CD8-positive, alpha-beta memory T cell (primary cell): ENCODE measurements around the gene MGMT. TPM values are rescaled to one million over a fixed set of nuclear protein-coding genes. Genes with fewer than 3 reads are reported as not detected.
A peak's percentile ranks its signal among the peaks of the same experiment; 100 is the strongest.

Source experiments
- CTCF ChIA-PET: fragments of 350-600 bp; sonication (Branson Sonifier 250); formaldehyde crosslinking; loops from one replicate; lab custom pipeline; 2021; ENCODE audit warnings: antibody characterized with exemption; lab: Charles Lee
- POLR2A ChIA-PET: fragments of 350-600 bp; sonication (Branson Sonifier 250); formaldehyde crosslinking; loops from one replicate; lab custom pipeline; 2021; ENCODE audit warnings: antibody characterized with exemption; lab: Charles Lee
- DNase-seq, 5 donors: peaks; one replicate each; pipeline versions ENCODE4 v3.0.0 to v3.0.0-alpha.2; 2020 to 2022; ENCODE audit warnings: mixed read lengths in 1 of 5
- H3K27ac ChIP-seq: one replicate; pipeline ENCODE4 v1.7.0; 2013; ENCODE audit warnings: low read depth, mild to moderate bottlenecking, low read length, moderate library complexity
- H3K27me3 ChIP-seq: 2 replicates; pipeline ENCODE4 v1.7.0; 2013; ENCODE audit warnings: low read length, mild to moderate bottlenecking; ENCODE audit not compliant: insufficient read depth, poor library complexity, severe bottlenecking
- H3K36me3 ChIP-seq: 2 replicates; pipeline ENCODE4 v1.7.0; 2013; ENCODE audit warnings: mild to moderate bottlenecking, low read length, moderate library complexity; ENCODE audit not compliant: insufficient read depth
- H3K4me1 ChIP-seq: 2 replicates; pipeline ENCODE4 v1.7.0; 2013; ENCODE audit warnings: mild to moderate bottlenecking, low read length, moderate library complexity; ENCODE audit not compliant: insufficient read depth
- H3K4me3 ChIP-seq: 2 replicates; pipeline ENCODE4 v1.7.0; 2013; ENCODE audit warnings: mild to moderate bottlenecking, low read length
- H3K9me3 ChIP-seq: 2 replicates; pipeline ENCODE4 v1.7.0; 2013; ENCODE audit warnings: mild to moderate bottlenecking, low read length
- H3K27ac Mint-ChIP-seq, 8 donors: one replicate each; pipeline ENCODE4 v1.8.0; 2020 to 2021; ENCODE audit warnings: mixed read lengths in 8 of 8, mild to moderate bottlenecking in 6 of 8, inconsistent platforms in 3 of 8, moderate library complexity in 3 of 8
- H3K27me3 Mint-ChIP-seq, 2 donors: one replicate each; pipeline ENCODE4 v1.8.0; 2020 to 2021; ENCODE audit warnings: mixed read lengths in 2 of 2, mild to moderate bottlenecking in 1 of 2, moderate library complexity in 1 of 2
- H3K36me3 Mint-ChIP-seq, 3 donors: one replicate each; pipeline ENCODE4 v1.8.0; 2020 to 2021; ENCODE audit warnings: mixed read lengths in 3 of 3, inconsistent platforms in 1 of 3, mild to moderate bottlenecking in 1 of 3
- H3K4me1 Mint-ChIP-seq, 3 donors: one replicate each; pipeline ENCODE4 v1.8.0; 2020 to 2021; ENCODE audit warnings: mixed read lengths in 3 of 3, inconsistent platforms in 1 of 3, mild to moderate bottlenecking in 1 of 3
- H3K4me3 Mint-ChIP-seq, 7 donors: one replicate each; pipeline ENCODE4 v1.8.0; 2020 to 2021; ENCODE audit warnings: mixed read lengths in 7 of 7, mild to moderate bottlenecking in 6 of 7, moderate library complexity in 4 of 7, inconsistent platforms in 2 of 7
- H3K9me3 Mint-ChIP-seq, 5 donors: one replicate each; pipeline ENCODE4 v1.8.0; 2020 to 2022; ENCODE audit warnings: mixed read lengths in 5 of 5, mild to moderate bottlenecking in 3 of 5, moderate library complexity in 2 of 5, inconsistent platforms in 1 of 5
- polyA plus RNA-seq: library from polyadenylated mRNA; unstranded; fragments of 300-500 nt; fragmentation: Illumina TruSeq; gene quantifications from one replicate; pipeline ENCODE4 v1.2.3, GENCODE V29; 2021
- total RNA-seq, 2 experiments: library from RNA; stranded (reverse); gene quantifications; one replicate each; pipeline ENCODE4 v1.2.3, GENCODE V29; 2021

Gene MGMT
- total and polyA plus RNA-seq, 3 experiments from 2014 or later = 19.7 to 31.7 (median 22.4) TPM

GRCh38 chr10:129695671-129696070 lies 228.6 kb downstream of the MGMT start:
- Histone ChIP-seq H3K27ac (no peak overlapping the region), H3K4me3 (no peak overlapping the region), H3K9me3 (no peaks in the 10 kb centered on the region), H3K4me1 (no peaks in the 10 kb centered on the region), H3K36me3 (no peaks in the 10 kb centered on the region), H3K27me3 (no peaks in the 10 kb centered on the region)
- peaks cover 0 to 62% (median 10%) of the 10 kb centered on the region in 3 donors for H3K36me3 Mint-ChIP-seq
- no peak overlapping the region for H3K27ac Mint-ChIP-seq
- H3K4me1 Mint-ChIP-seq = peaks cover 0 to 2% (median 0%) of the 10 kb centered on the region in 3 donors
- CTCF ChIA-PET = no interaction called here
- no peaks in the 10 kb centered on the region for H3K27me3 Mint-ChIP-seq
- H3K4me3 Mint-ChIP-seq = no peak overlapping the region
- no peak for DNase-seq
- POLR2A ChIA-PET = no interaction called here
- peaks cover 0 to 57% (median 4%) of the 10 kb centered on the region in 5 donors for H3K9me3 Mint-ChIP-seq

- no peak overlapping the region for H3K4me3 Mint-ChIP-seq
- ChIA-PET CTCF (no interaction called here), POLR2A (no interaction called here)
- no peaks in the 10 kb centered on the region for H3K9me3 ChIP-seq
- H3K27me3 Mint-ChIP-seq = no peaks in the 10 kb centered on the region
- DNase-seq = no peak
- no peak overlapping the region for H3K27ac ChIP-seq
- H3K9me3 Mint-ChIP-seq = peaks cover 0 to 56% (median 4%) of the 10 kb centered on the region in 5 donors
- H3K27ac Mint-ChIP-seq = no peak overlapping the region
- peaks cover 0 to 63% (median 7%) of the 10 kb centered on the region in 3 donors for H3K36me3 Mint-ChIP-seq
- H3K4me3 ChIP-seq = no peak overlapping the region
- H3K27me3 ChIP-seq = no peaks in the 10 kb centered on the region
- H3K36me3 ChIP-seq = no peaks in the 10 kb centered on the region
- H3K4me1 ChIP-seq = no peaks in the 10 kb centered on the region
- no peaks in the 10 kb centered on the region for H3K4me1 Mint-ChIP-seq
Measured at GRCh38 chr10:129696636-129697035, 229.6 kb downstream of the MGMT start.

DNA sequence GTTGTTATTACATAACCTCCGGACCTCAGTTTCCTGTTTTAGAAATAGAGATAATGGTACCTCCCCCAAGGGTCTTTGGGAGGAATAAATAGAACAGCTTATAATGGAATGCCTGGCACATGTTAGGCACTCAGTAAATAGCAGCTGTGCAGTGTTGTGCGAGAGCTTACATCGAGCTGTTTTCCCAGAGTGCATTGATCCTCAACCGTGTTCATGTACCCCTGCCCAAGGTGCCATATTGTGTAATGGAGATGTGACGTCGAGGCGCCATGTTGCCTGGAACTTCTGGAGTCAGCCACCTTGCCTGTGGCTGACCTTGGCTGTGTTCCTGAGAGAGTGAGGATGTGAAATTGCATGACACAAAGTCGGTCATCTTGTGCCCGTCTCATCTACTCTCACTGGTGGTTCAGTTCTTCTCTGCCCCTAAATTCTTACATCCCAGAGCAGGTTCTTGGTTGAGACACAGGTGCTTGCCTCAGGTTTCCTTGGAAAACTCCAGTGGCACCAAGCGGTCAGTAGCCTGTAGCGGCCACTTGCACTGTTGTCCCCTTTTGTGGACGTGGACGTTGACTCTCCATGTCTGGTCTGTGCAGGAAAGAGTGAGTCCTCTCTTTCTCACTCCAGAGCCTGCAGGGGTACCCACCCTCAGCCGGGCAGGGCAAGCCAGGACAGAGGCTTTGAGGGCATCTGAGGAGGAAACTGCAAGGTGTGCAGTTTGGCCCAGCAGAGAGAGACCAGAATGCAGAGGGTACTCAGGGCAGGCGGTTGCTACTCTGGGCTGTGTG lies 230.6 kb downstream of the MGMT start:
- Histone ChIP-seq H3K4me1 (no peaks in the 10 kb centered on the region), H3K27me3 (no peaks in the 10 kb centered on the region), H3K9me3 (no peaks in the 10 kb centered on the region), H3K36me3 (no peaks in the 10 kb centered on the region), H3K27ac (no peak overlapping the region), H3K4me3 (no peak overlapping the region)
- H3K4me1 Mint-ChIP-seq = peaks cover 0 to under 1% (median 0%) of the 10 kb centered on the region in 3 donors
- H3K36me3 Mint-ChIP-seq = peaks cover 0 to 57% (median 7%) of the 10 kb centered on the region in 3 donors
- H3K4me3 Mint-ChIP-seq = no peak overlapping the region
- CTCF ChIA-PET = no interaction called here
- no peaks in the 10 kb centered on the region for H3K27me3 Mint-ChIP-seq
- no peak overlapping the region for H3K27ac Mint-ChIP-seq
- POLR2A ChIA-PET = no interaction called here
- DNase-seq = no peak
- H3K9me3 Mint-ChIP-seq = peaks cover 0 to 57% (median 4%) of the 10 kb centered on the region in 5 donors

DNA sequence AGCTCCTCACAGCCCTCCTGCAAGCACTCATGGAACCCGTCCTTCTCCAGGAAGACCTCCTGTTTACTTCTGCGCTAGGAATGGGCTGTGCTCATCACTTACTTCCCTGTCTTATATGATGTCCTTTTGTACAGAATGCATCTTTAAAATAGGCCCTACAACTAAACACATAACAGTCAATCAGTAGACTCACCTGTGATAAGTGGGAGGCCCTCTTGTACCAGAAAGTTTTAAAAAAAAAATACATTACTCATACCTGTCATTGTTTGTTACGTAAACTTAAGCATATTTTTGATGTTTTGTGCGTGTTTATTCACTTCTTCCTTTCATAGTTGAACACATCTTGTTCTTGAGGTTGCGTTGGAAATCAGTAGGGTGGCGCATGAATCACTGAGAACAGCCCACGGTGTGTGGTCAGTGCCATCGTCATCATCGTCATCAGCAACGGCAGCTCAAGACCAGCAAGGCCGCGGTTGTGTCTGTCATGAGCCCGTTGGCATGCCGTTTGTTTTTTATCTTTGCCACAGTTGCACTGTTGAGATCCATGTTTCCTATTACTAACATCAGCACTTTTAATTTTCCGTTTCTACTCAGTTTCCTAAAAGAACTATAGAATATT lies 232.8 kb downstream of the MGMT start:
- peaks cover 0 to 1% of the 10 kb centered on the region in 2 donors for H3K27me3 Mint-ChIP-seq
- no peak overlapping the region for H3K27ac Mint-ChIP-seq
- Histone ChIP-seq H3K36me3 (no peaks in the 10 kb centered on the region), H3K4me1 (no peaks in the 10 kb centered on the region), H3K9me3 (no peaks in the 10 kb centered on the region), H3K4me3 (no peak overlapping the region), H3K27ac (no peak overlapping the region), H3K27me3 (no peaks in the 10 kb centered on the region)
- ChIA-PET CTCF (no interaction called here), POLR2A (no interaction called here)
- no peak overlapping the region for H3K4me3 Mint-ChIP-seq
- peaks cover 4 to 66% (median 10%) of the 10 kb centered on the region in 3 donors for H3K36me3 Mint-ChIP-seq
- peaks cover 0 to 65% (median 4%) of the 10 kb centered on the region in 5 donors for H3K9me3 Mint-ChIP-seq
- H3K4me1 Mint-ChIP-seq = peaks cover 2 to 5% (median 3%) of the 10 kb centered on the region in 3 donors
- DNase-seq = no peak

DNA sequence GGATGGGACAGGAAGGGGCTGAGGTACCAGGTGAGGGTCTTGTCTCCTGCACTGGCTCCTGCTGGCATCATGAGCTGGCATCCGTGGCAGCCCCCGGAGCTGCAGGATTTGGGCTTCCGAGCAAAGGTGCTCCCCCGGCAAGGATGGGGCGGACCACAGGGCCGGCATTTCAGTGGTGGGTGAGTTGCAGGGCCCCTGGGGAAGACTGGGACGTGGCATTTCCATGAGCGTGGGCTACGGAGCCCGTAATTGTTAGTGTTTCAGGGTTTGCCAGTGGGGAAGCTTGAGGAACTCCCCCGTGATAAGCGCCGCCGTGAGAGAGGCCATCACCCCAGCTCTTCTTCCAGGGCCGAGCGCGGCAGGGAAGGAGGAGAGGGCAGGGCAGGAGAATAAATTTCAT lies 235.6 kb downstream of the MGMT start:
- Histone ChIP-seq H3K4me1 (no peaks in the 10 kb centered on the region), H3K36me3 (no peaks in the 10 kb centered on the region), H3K27ac (no peak overlapping the region), H3K9me3 (no peaks in the 10 kb centered on the region), H3K27me3 (no peaks in the 10 kb centered on the region), H3K4me3 (no peak overlapping the region)
- Mint-ChIP-seq H3K4me3 (no peak overlapping the region), H3K27me3 (peaks cover 0 to 1% of the 10 kb centered on the region in 2 donors), H3K36me3 (peaks cover 7 to 58% (median 26%) of the 10 kb centered on the region in 3 donors), H3K9me3 (peaks cover 0 to 72% (median 2%) of the 10 kb centered on the region in 5 donors), H3K27ac (peak overlapping the region in 1 of 8 donors; percentile 90), H3K4me1 (peaks cover 2 to 5% (median 3%) of the 10 kb centered on the region in 3 donors)
- DNase-seq = no peak
- ChIA-PET POLR2A (no interaction called here), CTCF (interaction anchor here (0.9 kb wide), 1 partner anchor 11 kb away, joined by 3 read pairs; no protein-coding TSS in a partner anchor)

GRCh38 chr10:129703287-129704137 lies 236.5 kb downstream of the MGMT start:
- no peaks in the 10 kb centered on the region for H3K9me3 ChIP-seq
- peak overlapping the region in 2 of 8 donors; percentile 45 to 92 for H3K27ac Mint-ChIP-seq
- DNase-seq = no peak
- H3K27ac ChIP-seq = no peak overlapping the region
- peaks cover 0 to 75% (median 2%) of the 10 kb centered on the region in 5 donors for H3K9me3 Mint-ChIP-seq
- H3K27me3 Mint-ChIP-seq = peaks cover 0 to 1% of the 10 kb centered on the region in 2 donors
- no peaks in the 10 kb centered on the region for H3K36me3 ChIP-seq
- peaks cover 12 to 62% (median 35%) of the 10 kb centered on the region in 3 donors for H3K36me3 Mint-ChIP-seq
- H3K4me1 ChIP-seq = no peaks in the 10 kb centered on the region
- CTCF ChIA-PET = interaction anchor here (0.9 kb wide), 1 partner anchor 12 kb away, joined by 3 read pairs; no protein-coding TSS in a partner anchor
- POLR2A ChIA-PET = no interaction called here
- no peaks in the 10 kb centered on the region for H3K27me3 ChIP-seq
- no peak overlapping the region for H3K4me3 ChIP-seq
- no peak overlapping the region for H3K4me3 Mint-ChIP-seq
- H3K4me1 Mint-ChIP-seq = peaks cover 2 to 5% (median 3%) of the 10 kb centered on the region in 3 donors

DNA sequence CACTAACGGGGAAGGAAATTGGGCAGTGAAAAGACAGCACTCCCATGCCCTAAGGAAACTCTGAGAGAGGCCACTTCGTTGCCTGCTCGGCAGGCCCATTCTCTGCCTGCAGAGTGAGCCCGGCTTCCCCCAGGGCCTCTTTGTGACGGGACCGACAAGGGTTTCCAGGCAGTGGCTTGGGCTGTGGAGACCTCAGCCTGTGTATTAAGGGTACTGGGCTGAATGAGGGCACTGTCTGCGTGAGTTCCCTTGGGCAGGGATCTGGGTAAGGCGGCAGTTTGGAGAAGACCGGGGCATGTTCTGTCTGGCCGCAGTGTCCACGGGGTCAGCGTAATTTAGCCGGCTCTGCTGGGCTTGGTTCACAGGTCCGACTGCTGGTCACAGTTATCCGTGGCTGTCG lies 237.2 kb downstream of the MGMT start:
- no peak overlapping the region for H3K4me3 Mint-ChIP-seq
- ChIA-PET POLR2A (no interaction called here), CTCF (no interaction called here)
- Histone ChIP-seq H3K27me3 (no peaks in the 10 kb centered on the region), H3K36me3 (no peaks in the 10 kb centered on the region), H3K27ac (no peak overlapping the region), H3K9me3 (no peaks in the 10 kb centered on the region), H3K4me3 (no peak overlapping the region), H3K4me1 (no peaks in the 10 kb centered on the region)
- peaks cover 0 to 1% of the 10 kb centered on the region in 2 donors for H3K27me3 Mint-ChIP-seq
- peaks cover 2 to 5% (median 3%) of the 10 kb centered on the region in 3 donors for H3K4me1 Mint-ChIP-seq
- no peak for DNase-seq
- H3K27ac Mint-ChIP-seq = peak overlapping the region in 1 of 8 donors; percentile 92
- peaks cover 0 to 76% (median 2%) of the 10 kb centered on the region in 5 donors for H3K9me3 Mint-ChIP-seq
- H3K36me3 Mint-ChIP-seq = peaks cover 18 to 63% (median 41%) of the 10 kb centered on the region in 3 donors
